ENCODE results near the gene DYNLT3.

DNA sequence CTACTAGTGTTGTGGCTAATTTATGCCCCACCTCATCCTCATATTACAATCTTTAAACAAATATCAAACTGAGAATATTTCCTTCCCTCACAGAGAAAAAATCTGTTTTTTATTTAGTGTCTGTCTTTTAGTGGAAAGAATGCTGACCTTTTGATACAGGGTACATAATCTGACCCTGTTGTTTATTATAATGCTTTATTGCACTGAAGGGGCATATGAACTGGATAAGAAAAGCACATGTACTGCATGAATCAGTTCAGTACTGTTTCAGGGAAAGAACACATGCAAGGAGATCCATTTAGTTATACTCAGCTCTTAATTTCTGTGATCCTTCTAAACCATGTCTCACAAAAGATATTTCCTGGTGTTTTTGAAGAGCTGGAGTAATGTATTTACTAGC is 15.5 kb upstream of the DYNLT3 start:
- no peak for TF ChIP-seq MXI1 (conservative IDR thresholded peaks at IDR 0.05; ENCODE audit: poor library complexity, severe bottlenecking)
- TF ChIP-seq POLR2AphosphoS5 (IDR thresholded peaks at IDR 0.05) = no peak
- TF ChIP-seq, protein P1, sequence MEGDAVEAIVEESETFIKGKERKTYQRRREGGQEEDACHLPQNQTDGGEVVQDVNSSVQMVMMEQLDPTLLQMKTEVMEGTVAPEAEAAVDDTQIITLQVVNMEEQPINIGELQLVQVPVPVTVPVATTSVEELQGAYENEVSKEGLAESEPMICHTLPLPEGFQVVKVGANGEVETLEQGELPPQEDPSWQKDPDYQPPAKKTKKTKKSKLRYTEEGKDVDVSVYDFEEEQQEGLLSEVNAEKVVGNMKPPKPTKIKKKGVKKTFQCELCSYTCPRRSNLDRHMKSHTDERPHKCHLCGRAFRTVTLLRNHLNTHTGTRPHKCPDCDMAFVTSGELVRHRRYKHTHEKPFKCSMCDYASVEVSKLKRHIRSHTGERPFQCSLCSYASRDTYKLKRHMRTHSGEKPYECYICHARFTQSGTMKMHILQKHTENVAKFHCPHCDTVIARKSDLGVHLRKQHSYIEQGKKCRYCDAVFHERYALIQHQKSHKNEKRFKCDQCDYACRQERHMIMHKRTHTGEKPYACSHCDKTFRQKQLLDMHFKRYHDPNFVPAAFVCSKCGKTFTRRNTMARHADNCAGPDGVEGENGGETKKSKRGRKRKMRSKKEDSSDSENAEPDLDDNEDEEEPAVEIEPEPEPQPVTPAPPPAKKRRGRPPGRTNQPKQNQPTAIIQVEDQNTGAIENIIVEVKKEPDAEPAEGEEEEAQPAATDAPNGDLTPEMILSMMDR (IDR thresholded peaks at IDR 0.05; ENCODE audit: poor library complexity, severe bottlenecking) = no peak
- TF ChIP-seq RAD21 (conservative IDR thresholded peaks at IDR 0.05) = no peak
- no peak for TF ChIP-seq EZH2 (IDR thresholded peaks at IDR 0.05; ENCODE audit: borderline replicate concordance, insufficient read depth, low read length, poor library complexity, severe bottlenecking)
- no peak for TF ChIP-seq EP300 (conservative IDR thresholded peaks at IDR 0.05; ENCODE audit: poor library complexity, severe bottlenecking)
- TF ChIP-seq TAF1 (IDR thresholded peaks at IDR 0.05; ENCODE audit: low read depth) = no peak

All from neural cell (in vitro differentiated cells).